PC-3 (cell line): Measurements from ENCODE around the gene ROGDI. TPM values are rescaled to one million over a fixed set of nuclear protein-coding genes. Genes with fewer than 3 reads are reported as not detected.

Experiments used
- ATAC-seq: fragments of 200-7000 bp; cut with Tn5 transposase; 2 replicates; pipeline ENCODE4 v1.9.1; 2020; ENCODE audit warnings: mild to moderate bottlenecking, moderate library complexity
- BruUV-seq: library from RNA; stranded (reverse); fragments of 400-500 nt; replicated peaks from 2 replicates; lab custom pipeline; 2021; lab: Mats Ljungman, UMichigan
- CTCF ChIA-PET: fragments of 300-600 bp; sonication (Branson Sonifier 250); formaldehyde crosslinking; loops from one replicate; lab custom pipeline; 2022; ENCODE audit warnings: antibody characterized with exemption; lab: Charles Lee
- POLR2A ChIA-PET: fragments of 300-600 bp; sonication (Branson Sonifier 250); formaldehyde crosslinking; loops from one replicate; lab custom pipeline; 2022; ENCODE audit warnings: antibody characterized with exemption; ENCODE audit not compliant: unreplicated experiment; lab: Charles Lee
- DNase-seq: peaks from one replicate; pipeline ENCODE4 v3.0.0-alpha.2; 2015
- H2AFZ ChIP-seq: fragments of 300-600 bp; sonication (generic); 2 replicates; pipeline ENCODE4 v1.6.0; 2016; ENCODE audit warnings: antibody characterized with exemption, low read length
- H3F3A ChIP-seq: fragments of 300-600 bp; sonication (generic); one replicate; pipeline ENCODE4 v1.6.0; 2017; ENCODE audit warnings: antibody characterized with exemption, low read length, control low read depth, mild to moderate bottlenecking; ENCODE audit not compliant: unreplicated experiment
- H3K27ac ChIP-seq: fragments of 300-600 bp; sonication (generic); 2 replicates; pipeline ENCODE4 v1.5.1; 2016; ENCODE audit warnings: mild to moderate bottlenecking, low read length
- H3K27me3 ChIP-seq: fragments of 300-600 bp; sonication (generic); 2 replicates; pipeline ENCODE4 v1.6.1; 2016; ENCODE audit warnings: low read length, mixed read lengths
- H3K36me3 ChIP-seq: fragments of 300-600 bp; sonication (generic); 2 replicates; pipeline ENCODE4 v1.6.1; 2016; ENCODE audit warnings: low read depth, mixed run types, low read length, mixed read lengths
- H3K4me1 ChIP-seq: fragments of 300-600 bp; sonication (generic); 2 replicates; pipeline ENCODE4 v1.5.1; 2016; ENCODE audit warnings: low read length; ENCODE audit not compliant: insufficient read depth
- H3K4me2 ChIP-seq: fragments of 300-600 bp; sonication (generic); 2 replicates; pipeline ENCODE4 v1.6.0; 2016; ENCODE audit warnings: low read length
- H3K4me3 ChIP-seq: fragments of 300-600 bp; sonication (generic); 2 replicates; pipeline ENCODE4 v1.5.1; 2016; ENCODE audit warnings: mild to moderate bottlenecking, low read length, mixed read lengths
- H3K79me2 ChIP-seq: fragments of 300-600 bp; sonication (generic); 2 replicates; pipeline ENCODE4 v1.6.1; 2017; ENCODE audit warnings: low read length, mixed read lengths
- H3K9ac ChIP-seq: fragments of 300-600 bp; sonication (generic); 2 replicates; pipeline ENCODE4 v1.6.0; 2016; ENCODE audit warnings: mild to moderate bottlenecking, low read length
- H3K9me2 ChIP-seq: fragments of 300-600 bp; sonication (generic); replicated peaks from 2 replicates; pipeline ENCODE4 v1.6.1; 2016; ENCODE audit warnings: mixed run types, low read length, mixed read lengths
- H3K9me3 ChIP-seq: fragments of 300-600 bp; sonication (generic); 2 replicates; pipeline ENCODE4 v1.6.1; 2016; ENCODE audit warnings: low read length, mixed read lengths
- H4K20me1 ChIP-seq: fragments of 300-600 bp; sonication (generic); 2 replicates; pipeline ENCODE4 v1.6.1; 2016; ENCODE audit warnings: low read length, mixed read lengths
- EZH2 ChIP-seq: fragments of 300-600 bp; sonication (generic); IDR thresholded peaks from one replicate; pipeline ENCODE4 v1.6.1; 2017; ENCODE audit warnings: antibody characterized with exemption, mild to moderate bottlenecking, low read length; ENCODE audit not compliant: unreplicated experiment
- EZH2phosphoT487 ChIP-seq: fragments of 300-600 bp; sonication (generic); IDR thresholded peaks from 2 replicates; pipeline ENCODE4 v1.6.1; 2018; ENCODE audit warnings: mild to moderate bottlenecking, antibody characterized with exemption, low read length, borderline replicate concordance
- intact Hi-C: fragments of 100-400 bp; cut with micrococcal nuclease; formaldehyde crosslinking; loops from 2 replicates; pipeline ENCODE4 v1.9.0; 2023
- total RNA-seq: library from RNA; depleted of rRNA; stranded (reverse); fragments of >200 nt; gene quantifications from 2 replicates; pipeline ENCODE4 v1.2.3, GENCODE V29; 2014
- TF ChIP-seq, protein P1 (sequence below): fragments of 300-600 bp; sonication (generic); conservative IDR thresholded peaks from 2 replicates; pipeline ENCODE4 v1.5.1; 2017; ENCODE audit warnings: antibody characterized with exemption, low read depth, mild to moderate bottlenecking, low read length

The ROGDI gene
- total RNA-seq, 1 experiment from 2014 or later: 23.3 TPM

GRCh38 chr16:4775005-4775404 is 27.4 kb downstream of the ROGDI start:
- Histone ChIP-seq H3K9me3 (no peaks in the 10 kb centered on the region), H3K9ac (no peak overlapping the region), H3K4me1 (peaks cover 1% of the 10 kb centered on the region; the same call in 1 of the 2 replicates), H4K20me1 (no peaks in the 10 kb centered on the region), H3K79me2 (no peaks in the 10 kb centered on the region), H3K27me3 (no peaks in the 10 kb centered on the region), H3K27ac (no peak overlapping the region), H3K4me2 (no peak overlapping the region), H3F3A (no peaks in the 10 kb centered on the region), H3K36me3 (no peaks in the 10 kb centered on the region), H3K9me2 (no peaks in the 10 kb centered on the region), H3K4me3 (no peak overlapping the region), H2AFZ (no peak overlapping the region)
- CTCF ChIA-PET: no interaction called here
- DNase-seq (no peak), ATAC-seq (no peak)
- TF ChIP-seq EZH2 (no peak), EZH2phosphoT487 (no peak)
- TF ChIP-seq, protein P1, sequence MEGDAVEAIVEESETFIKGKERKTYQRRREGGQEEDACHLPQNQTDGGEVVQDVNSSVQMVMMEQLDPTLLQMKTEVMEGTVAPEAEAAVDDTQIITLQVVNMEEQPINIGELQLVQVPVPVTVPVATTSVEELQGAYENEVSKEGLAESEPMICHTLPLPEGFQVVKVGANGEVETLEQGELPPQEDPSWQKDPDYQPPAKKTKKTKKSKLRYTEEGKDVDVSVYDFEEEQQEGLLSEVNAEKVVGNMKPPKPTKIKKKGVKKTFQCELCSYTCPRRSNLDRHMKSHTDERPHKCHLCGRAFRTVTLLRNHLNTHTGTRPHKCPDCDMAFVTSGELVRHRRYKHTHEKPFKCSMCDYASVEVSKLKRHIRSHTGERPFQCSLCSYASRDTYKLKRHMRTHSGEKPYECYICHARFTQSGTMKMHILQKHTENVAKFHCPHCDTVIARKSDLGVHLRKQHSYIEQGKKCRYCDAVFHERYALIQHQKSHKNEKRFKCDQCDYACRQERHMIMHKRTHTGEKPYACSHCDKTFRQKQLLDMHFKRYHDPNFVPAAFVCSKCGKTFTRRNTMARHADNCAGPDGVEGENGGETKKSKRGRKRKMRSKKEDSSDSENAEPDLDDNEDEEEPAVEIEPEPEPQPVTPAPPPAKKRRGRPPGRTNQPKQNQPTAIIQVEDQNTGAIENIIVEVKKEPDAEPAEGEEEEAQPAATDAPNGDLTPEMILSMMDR: no peak
- BruUV-seq: no TSS peak
- intact Hi-C loops: no loop called here
- POLR2A ChIA-PET: no interaction called here

- Histone ChIP-seq H3K4me3 (no peak overlapping the region), H3K36me3 (no peaks in the 10 kb centered on the region), H3K79me2 (no peaks in the 10 kb centered on the region), H3K4me1 (peaks cover 8% of the 10 kb centered on the region; the same call in 1 of the 2 replicates), H3F3A (no peaks in the 10 kb centered on the region), H3K9me2 (no peaks in the 10 kb centered on the region), H3K4me2 (no peak overlapping the region), H2AFZ (no peak overlapping the region), H3K27ac (no peak overlapping the region), H3K9ac (no peak overlapping the region), H3K27me3 (no peaks in the 10 kb centered on the region), H3K9me3 (no peaks in the 10 kb centered on the region), H4K20me1 (no peaks in the 10 kb centered on the region)
- no peak for ATAC-seq
- DNase-seq: no peak
- intact Hi-C loops: no loop called here
- ChIA-PET CTCF (no interaction called here), POLR2A (no interaction called here)
- no peak for TF ChIP-seq EZH2
- TF ChIP-seq, protein P1: no peak
- no TSS peak for BruUV-seq
These were observed 30.1 kb downstream of the ROGDI start for GRCh38 chr16:4772351-4772750.

DNA sequence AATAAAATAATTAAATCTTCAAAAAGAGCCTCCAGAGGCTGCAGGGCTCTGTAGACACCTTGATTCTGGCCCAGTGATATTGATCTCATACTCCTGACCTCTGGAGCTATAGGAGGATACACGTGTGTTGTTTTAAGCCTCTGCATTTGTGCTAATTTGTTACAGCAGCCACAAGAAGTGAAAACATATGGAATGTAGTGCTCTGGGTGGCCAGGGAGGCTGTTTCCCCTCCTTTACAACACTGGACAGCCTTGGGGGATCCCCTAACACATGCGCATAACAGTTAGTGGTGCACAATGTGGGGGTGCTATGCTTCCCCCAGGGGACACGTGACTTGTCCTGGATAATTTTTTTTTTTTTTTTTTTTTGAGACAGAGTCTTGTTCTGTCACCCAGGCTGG is 30.8 kb downstream of the ROGDI start:
- H2AFZ ChIP-seq: no peak overlapping the region
- no peak overlapping the region for H3K9ac ChIP-seq
- ATAC-seq (no peak), DNase-seq (no peak)
- H4K20me1 ChIP-seq: no peaks in the 10 kb centered on the region
- H3K9me3 ChIP-seq: no peaks in the 10 kb centered on the region
- peaks cover 3% of the 10 kb centered on the region for H3K79me2 ChIP-seq
- TF ChIP-seq EZH2 (no peak), EZH2phosphoT487 (no peak)
- TF ChIP-seq, protein P1: no peak
- H3K4me1 ChIP-seq: peaks cover 8% of the 10 kb centered on the region; the same call in 1 of the 2 replicates
- H3K27ac ChIP-seq: no peak overlapping the region
- H3K4me2 ChIP-seq: no peak overlapping the region
- H3K36me3 ChIP-seq: no peaks in the 10 kb centered on the region
- H3F3A ChIP-seq: no peaks in the 10 kb centered on the region
- H3K4me3 ChIP-seq: no peak overlapping the region
- POLR2A ChIA-PET: no interaction called here
- BruUV-seq: no TSS peak
- intact Hi-C loops: no loop called here
- no peaks in the 10 kb centered on the region for H3K9me2 ChIP-seq
- no peaks in the 10 kb centered on the region for H3K27me3 ChIP-seq
- CTCF ChIA-PET: no interaction called here
